Measurements from ENCODE around the gene TRA2A. TPM values are rescaled to one million over a fixed set of nuclear protein-coding genes. Genes with fewer than 3 reads are reported as not detected.
"Not testable (repeated sequence)": the region's sequence is repeated elsewhere in the genome, so short reads cannot be mapped to it uniquely, and the experiment has no call there.

The TRA2A gene
- total and polyA plus RNA-seq, 2 of the 13 experiments (the other 11 are each of a cell fraction or from before 2014, with no cell fraction given): 39.1 to 41.6 TPM

- Histone ChIP-seq H3K79me2 (ENCODE audit: insufficient read depth, low read length) (peaks cover 100% of the 10 kb centered on the region), H4K20me1 (ENCODE audit: insufficient read depth, low read length) (peaks cover 99% of the 10 kb centered on the region), H3K36me3 (replicated peaks in 1 of 2; ENCODE audit: control insufficient read depth in 1 of 2, insufficient read depth in 2 of 2, low read length in 2 of 2) (peaks cover 3 to 12% of the 10 kb centered on the region in 2 experiments; a peak in 3 of 5 replicates), H3K4me1 (ENCODE audit: insufficient read depth, low read length) (peaks cover 69% of the 10 kb centered on the region), H3K4me2 (ENCODE audit: low read depth, low read length) (peak overlapping the region; percentile 11; the same call in 1 of the 2 replicates)
- ATAC-seq; H3K9me3 ChIP-seq (ENCODE audit: low read length); FAIRE-seq; H3K9ac ChIP-seq (ENCODE audit: insufficient read depth, low read depth, low read length); H3K27ac ChIP-seq (ENCODE audit: extremely low read length, insufficient read depth, low read length); H2AFZ ChIP-seq (ENCODE audit: low read length); H3K27me3 ChIP-seq (ENCODE audit: control insufficient read depth in 1 of 2, insufficient read depth in 2 of 2, low read length in 2 of 2); DNase-seq (ENCODE audit: low spot score); BruUV-seq (replicated peaks); POLR2A ChIA-PET; H3K4me3 ChIP-seq (replicated peaks in 1 of 3; ENCODE audit: insufficient read depth in 1 of 3, low read depth in 2 of 3, low read length in 3 of 3); CTCF ChIA-PET (ENCODE audit: low intra/inter-chr PET ratio, low total read pairs); TF ChIP-seq NR2F6 (CRISPR knock-in tag; IDR thresholded peaks at IDR 0.05): not testable (repeated sequence)
- in situ Hi-C loops (cut with HindIII; ENCODE audit: extremely low pct_ligation_motif_present, low pct_unique_long_range_greater_than_20kb): loop anchor here (10.0 kb wide), 1 partner anchor 251 kb away; no protein-coding TSS in a partner anchor
- 0 out of 2 replicates have a peak, but pooled peaks have one; percentile 31 for TF ChIP-seq ZMYM4 (CRISPR knock-in tag; IDR thresholded peaks at IDR 0.05)
- 0 out of 2 replicates have a peak, but pooled peaks have one; percentile 8 for TF ChIP-seq RARA (CRISPR knock-in tag; IDR thresholded peaks at IDR 0.05)
- 0 out of 2 replicates have a peak, but pooled peaks have one; percentile 25 for TF ChIP-seq ZBTB33 (CRISPR knock-in tag; IDR thresholded peaks at IDR 0.05)
- TF ChIP-seq NR2F6 (IDR thresholded peaks at IDR 0.05): 0 out of 2 replicates have a peak, but pooled peaks have one; percentile 20
- peak; percentile 21; the same call in 1 of the 2 replicates for TF ChIP-seq ZNF687 (CRISPR knock-in tag; IDR thresholded peaks at IDR 0.05)
- intact Hi-C loops (cut with micrococcal nuclease; ENCODE audit: unreplicated experiment): loop anchor here (5.0 kb wide), 1 partner anchor 93 kb away; no protein-coding TSS in a partner anchor
- WGBS (ENCODE audit: low lambda C conversion rate): 56% methylated on average over 7 of the region's 7 CpGs
These were observed 6.2 kb downstream of the TRA2A start for GRCh38 chr7:23525611-23526010.

Measured in HepG2 (cell line).